SK-N-MC (cell line): Measurements from ENCODE around the gene HID1.

Experiments used
- DNase-seq: peaks from one replicate; pipeline ENCODE4 v3.0.0-alpha.2; 2011; ENCODE audit warnings: low read depth, low spot score
- H3K27ac ChIP-seq: fragments of 200-600 bp; sonication (generic); 2 replicates; pipeline ENCODE4 v1.5.1; 2016; ENCODE audit warnings: mixed run types
- H3K36me3 ChIP-seq: fragments of 200-600 bp; sonication (generic); 2 replicates; pipeline ENCODE4 v1.6.1; 2017; ENCODE audit warnings: antibody characterized with exemption, low read length, mixed read lengths; ENCODE audit not compliant: insufficient read depth
- H3K4me3 ChIP-seq: fragments of 200-600 bp; sonication (generic); 2 replicates; pipeline ENCODE4 v1.5.1; 2016
- H3K9ac ChIP-seq: fragments of 200-600 bp; sonication (generic); 2 replicates; pipeline ENCODE4 v1.8.0; 2017; ENCODE audit warnings: mixed run types, mixed read lengths; ENCODE audit not compliant: insufficient read length
- H3K9me3 ChIP-seq: fragments of 200-600 bp; sonication (generic); 2 replicates; pipeline ENCODE4 v1.6.1; 2017; ENCODE audit warnings: low read depth, mild to moderate bottlenecking, antibody characterized with exemption, low read length, moderate library complexity, mixed read lengths
- EZH2 ChIP-seq: fragments of 200-600 bp; sonication (generic); IDR thresholded peaks from one replicate; pipeline ENCODE4 v1.6.1; 2017; ENCODE audit warnings: antibody characterized with exemption
- FOXP2 ChIP-seq: optimal IDR thresholded peaks from 2 replicates; pipeline ENCODE3; 2011; ENCODE audit warnings: mild to moderate bottlenecking, moderate library complexity; ENCODE audit not compliant: insufficient read depth; ENCODE audit errors: extremely low read length, control extremely low read depth
- POLR2AphosphoS5 ChIP-seq: IDR thresholded peaks from 2 replicates; pipeline ENCODE4 v1.6.1; 2012; ENCODE audit warnings: mild to moderate bottlenecking, low read depth, low read length, borderline replicate concordance

HID1 gene

DNA sequence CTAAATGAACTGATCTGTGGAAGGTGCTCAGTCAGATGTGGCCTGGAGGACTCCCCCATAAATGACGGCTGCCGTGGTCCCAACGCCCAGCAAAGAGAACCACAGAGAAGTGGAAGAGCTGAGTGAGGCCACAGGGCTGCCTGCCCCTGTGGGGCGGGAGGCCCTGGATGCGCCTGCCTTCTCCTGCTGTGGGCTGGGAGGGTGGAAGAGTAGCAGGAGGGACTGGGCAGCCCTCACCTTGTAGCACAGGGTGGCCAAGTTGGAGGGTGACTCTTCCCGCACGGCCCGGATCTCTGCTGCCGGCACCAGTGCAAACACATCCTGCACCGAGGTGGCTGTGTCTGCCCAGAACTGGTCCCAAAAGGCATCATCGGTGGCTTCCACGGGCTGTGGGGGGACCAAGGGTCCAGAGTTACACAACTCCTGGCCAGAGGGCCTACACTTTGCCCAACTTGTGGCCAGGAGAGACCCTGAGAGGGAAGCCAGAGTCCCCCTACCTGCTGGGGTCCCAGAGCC lies 8.3 kb downstream of the HID1 start:
- TF ChIP-seq EZH2: no peak
- no peak for TF ChIP-seq FOXP2
- TF ChIP-seq POLR2AphosphoS5: no peak
- DNase-seq: no peak
- no peak overlapping the region for H3K27ac ChIP-seq
- no peak overlapping the region for H3K9ac ChIP-seq
- no peaks in the 10 kb centered on the region for H3K36me3 ChIP-seq
- no peaks in the 10 kb centered on the region for H3K9me3 ChIP-seq
- H3K4me3 ChIP-seq: no peak overlapping the region

DNA sequence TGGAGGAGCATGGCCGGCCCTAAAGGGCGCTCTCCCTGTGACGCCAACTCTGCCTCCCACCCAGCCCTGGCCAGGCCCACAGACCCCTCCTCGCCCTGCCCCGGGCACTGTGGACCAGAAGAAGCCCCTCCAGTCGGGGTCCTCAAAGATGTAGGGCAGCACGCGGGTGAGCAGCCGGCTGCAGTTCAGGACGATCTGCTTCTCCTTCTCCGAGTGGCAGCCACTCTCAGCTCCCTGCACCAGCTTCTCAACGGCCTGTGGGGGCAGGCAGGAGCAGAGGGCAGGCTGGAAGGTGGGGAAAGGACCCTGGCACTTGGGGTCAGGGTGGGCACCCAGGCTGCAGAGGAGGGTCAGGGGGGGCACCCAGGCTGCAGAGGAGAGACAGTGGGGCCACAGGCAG lies 8.9 kb downstream of the HID1 start:
- no peak overlapping the region for H3K4me3 ChIP-seq
- no peaks in the 10 kb centered on the region for H3K36me3 ChIP-seq
- no peak overlapping the region for H3K9ac ChIP-seq
- DNase-seq: no peak
- TF ChIP-seq EZH2: no peak
- TF ChIP-seq FOXP2: no peak
- H3K27ac ChIP-seq: no peak overlapping the region
- H3K9me3 ChIP-seq: no peaks in the 10 kb centered on the region

DNA sequence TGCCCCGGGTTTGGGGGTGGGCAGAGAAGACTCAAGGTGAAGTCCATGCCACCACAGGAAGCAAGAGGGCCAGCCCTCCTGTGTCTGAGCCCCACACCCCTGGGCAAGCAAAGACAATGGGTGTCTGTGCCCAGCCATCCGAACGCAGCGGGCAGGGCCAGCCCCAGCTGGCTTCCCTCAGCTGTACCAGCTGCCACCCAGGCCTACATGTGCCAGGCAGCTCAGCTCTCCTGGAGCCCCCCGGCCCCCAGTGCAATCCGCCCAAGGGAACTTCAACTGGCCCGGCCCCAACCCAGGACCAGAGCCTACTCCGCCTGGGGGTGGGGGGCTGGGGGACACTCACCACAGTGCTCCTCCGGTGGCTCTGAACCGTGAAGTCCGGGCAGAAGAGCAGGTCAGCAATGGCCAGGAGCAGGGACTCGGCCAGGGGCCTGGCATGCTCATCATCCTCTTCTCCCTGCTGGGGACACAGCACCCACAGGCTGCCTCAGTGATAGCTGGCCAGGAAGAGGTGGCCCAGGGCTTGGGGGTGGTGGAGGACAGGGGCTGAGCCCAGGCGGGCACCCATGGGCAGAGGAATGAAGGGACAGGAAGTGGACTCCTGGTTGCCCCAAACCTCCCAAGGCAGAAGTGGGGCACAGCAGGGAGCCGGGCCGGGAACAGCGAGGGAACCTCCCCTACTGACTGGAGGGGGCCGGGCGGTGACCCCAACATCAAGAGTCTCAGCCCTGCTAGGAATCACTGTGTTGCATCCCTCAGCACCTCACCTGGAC lies 9.8 kb downstream of the HID1 start:
- Histone ChIP-seq H3K4me3 (no peak overlapping the region), H3K27ac (no peak overlapping the region), H3K36me3 (no peaks in the 10 kb centered on the region), H3K9me3 (no peaks in the 10 kb centered on the region), H3K9ac (no peak overlapping the region)
- TF ChIP-seq FOXP2: no peak
- no peak for TF ChIP-seq POLR2AphosphoS5
- no peak for TF ChIP-seq EZH2
- DNase-seq: no peak

- DNase-seq: peak; percentile 35
- Histone ChIP-seq H3K9me3 (no peaks in the 10 kb centered on the region), H3K27ac (no peak overlapping the region), H3K36me3 (no peaks in the 10 kb centered on the region), H3K9ac (no peak overlapping the region), H3K4me3 (no peak overlapping the region)
- TF ChIP-seq EZH2 (no peak), FOXP2 (no peak), POLR2AphosphoS5 (no peak)
Observed at GRCh38 chr17:74961657-74962350, 10.8 kb downstream of the HID1 start.

GRCh38 chr17:74960570-74961342 lies 11.8 kb downstream of the HID1 start:
- Histone ChIP-seq H3K9me3 (no peaks in the 10 kb centered on the region), H3K4me3 (no peak overlapping the region; the same call in 1 of the 2 replicates), H3K9ac (no peak overlapping the region), H3K36me3 (no peaks in the 10 kb centered on the region), H3K27ac (no peak overlapping the region)
- no peak for DNase-seq
- TF ChIP-seq FOXP2 (no peak), POLR2AphosphoS5 (no peak), EZH2 (no peak)

DNA sequence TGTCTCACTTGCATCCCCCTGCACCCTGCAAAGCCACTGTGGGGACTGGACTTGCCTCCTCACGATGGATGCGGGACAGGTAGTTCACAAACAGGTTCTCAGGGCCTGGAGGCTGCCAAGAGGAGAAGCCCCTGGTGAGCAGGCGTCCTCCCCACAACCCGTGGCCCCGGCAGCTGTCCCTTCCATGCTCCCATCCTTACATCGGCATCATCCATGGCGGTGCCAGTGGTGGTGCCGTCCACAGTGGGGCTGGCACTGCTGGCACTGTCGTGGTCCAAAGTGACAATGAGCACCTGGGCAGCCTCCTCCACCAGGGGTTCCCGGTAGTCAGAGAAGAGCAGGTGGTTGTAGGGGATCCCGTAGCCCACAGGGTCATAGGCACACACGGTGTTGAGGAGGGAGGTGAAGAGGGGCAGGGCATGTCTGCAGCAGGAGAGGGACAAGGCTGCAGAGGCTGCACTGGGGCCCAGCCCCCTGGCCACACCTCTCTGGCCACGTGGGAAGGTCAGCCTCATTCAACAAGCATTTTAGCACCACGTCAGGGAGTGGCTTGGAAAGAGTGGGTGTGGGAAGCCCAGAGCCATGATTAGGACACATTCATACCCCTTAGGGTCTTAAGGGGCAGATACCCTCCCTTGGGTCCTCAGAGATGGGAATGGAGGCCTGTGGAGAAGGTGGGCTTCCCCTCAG lies 12.6 kb downstream of the HID1 start:
- Histone ChIP-seq H3K4me3 (no peak overlapping the region), H3K27ac (no peak overlapping the region), H3K36me3 (no peaks in the 10 kb centered on the region), H3K9ac (no peak overlapping the region), H3K9me3 (no peaks in the 10 kb centered on the region)
- no peak for DNase-seq
- no peak for TF ChIP-seq EZH2
- TF ChIP-seq POLR2AphosphoS5: no peak
- no peak for TF ChIP-seq FOXP2

- H3K4me3 ChIP-seq: no peak overlapping the region
- no peaks in the 10 kb centered on the region for H3K36me3 ChIP-seq
- H3K9ac ChIP-seq: no peak overlapping the region
- TF ChIP-seq FOXP2: no peak
- no peak for TF ChIP-seq EZH2
- H3K27ac ChIP-seq: no peak overlapping the region
- DNase-seq: no peak
- no peaks in the 10 kb centered on the region for H3K9me3 ChIP-seq
Observed at GRCh38 chr17:74957935-74958740, 14.4 kb downstream of the HID1 start.

DNA sequence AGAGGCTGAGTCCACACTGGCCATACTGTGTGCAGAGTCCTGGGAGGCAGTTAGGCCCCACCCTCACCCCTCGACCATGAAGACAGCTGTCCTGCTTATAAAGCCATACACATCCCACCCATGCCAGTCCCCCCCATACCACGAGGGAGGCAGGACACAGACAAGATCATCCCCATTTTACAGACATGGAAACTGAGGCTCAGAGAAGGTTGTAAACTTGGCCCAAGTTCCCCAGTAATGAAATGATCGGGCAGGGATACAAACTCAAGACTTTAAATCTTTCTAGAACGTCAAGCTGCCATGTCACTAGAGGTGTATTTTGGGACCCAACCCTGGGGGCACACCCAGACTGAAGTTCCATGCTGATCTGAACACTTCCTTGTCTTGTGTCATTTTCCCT lies 16.5 kb downstream of the HID1 start:
- Histone ChIP-seq H3K4me3 (no peak overlapping the region), H3K9me3 (no peaks in the 10 kb centered on the region), H3K9ac (no peak overlapping the region), H3K27ac (no peak overlapping the region), H3K36me3 (no peaks in the 10 kb centered on the region)
- no peak for DNase-seq
- TF ChIP-seq POLR2AphosphoS5: no peak
- no peak for TF ChIP-seq FOXP2
- TF ChIP-seq EZH2: no peak
